AG04449 (cell line): Measurements from ENCODE around the gene TTYH1.
A peak's percentile ranks its signal among the peaks of the same experiment; 100 is the strongest.
"Not testable (repeated sequence)": the region's sequence is repeated elsewhere in the genome, so short reads cannot be mapped to it uniquely, and the experiment has no call there.

Experiments
- CTCF ChIA-PET: fragments of 350-600 bp; formaldehyde crosslinking; extraction: SDS; loops from one replicate; lab custom pipeline; 2021; ENCODE audit warnings: antibody characterized with exemption; lab: Yijun Ruan, JAX
- POLR2A ChIA-PET: fragments of 400-600, 350-600 bp; formaldehyde crosslinking; extraction: SDS; loops from one replicate; lab custom pipeline; 2020; ENCODE audit warnings: antibody characterized with exemption, inconsistent platforms; lab: Yijun Ruan, JAX
- DNase-seq: peaks from one replicate; pipeline ENCODE4 v3.0.0-alpha.2; 2010; ENCODE audit warnings: low read depth, low spot score
- H3K4me3 ChIP-seq: 2 replicates; pipeline ENCODE4 v1.5.1; 2011; ENCODE audit warnings: low read depth, mild to moderate bottlenecking, control low read depth, low read length
- TF ChIP-seq, protein P1 (sequence below): IDR thresholded peaks from one replicate; pipeline ENCODE4 v1.5.1; 2011; ENCODE audit warnings: mild to moderate bottlenecking, moderate library complexity, low read length, control low read depth, inconsistent platforms; ENCODE audit not compliant: insufficient read depth; ENCODE audit errors: missing control alignments

TTYH1 gene

GRCh38 chr19:54463531-54464043 lies 48.3 kb downstream of the TTYH1 start, which contains the start of gene LENG9:
Gene LENG9, minus strand, starts transcription at chr19:54463778. Its CDS starts 252 bp downstream, at chr19:54463526.
- DNase-seq, result peak; percentile 91
- CTCF ChIA-PET, result no interaction called here
- TF ChIP-seq, protein P1, sequence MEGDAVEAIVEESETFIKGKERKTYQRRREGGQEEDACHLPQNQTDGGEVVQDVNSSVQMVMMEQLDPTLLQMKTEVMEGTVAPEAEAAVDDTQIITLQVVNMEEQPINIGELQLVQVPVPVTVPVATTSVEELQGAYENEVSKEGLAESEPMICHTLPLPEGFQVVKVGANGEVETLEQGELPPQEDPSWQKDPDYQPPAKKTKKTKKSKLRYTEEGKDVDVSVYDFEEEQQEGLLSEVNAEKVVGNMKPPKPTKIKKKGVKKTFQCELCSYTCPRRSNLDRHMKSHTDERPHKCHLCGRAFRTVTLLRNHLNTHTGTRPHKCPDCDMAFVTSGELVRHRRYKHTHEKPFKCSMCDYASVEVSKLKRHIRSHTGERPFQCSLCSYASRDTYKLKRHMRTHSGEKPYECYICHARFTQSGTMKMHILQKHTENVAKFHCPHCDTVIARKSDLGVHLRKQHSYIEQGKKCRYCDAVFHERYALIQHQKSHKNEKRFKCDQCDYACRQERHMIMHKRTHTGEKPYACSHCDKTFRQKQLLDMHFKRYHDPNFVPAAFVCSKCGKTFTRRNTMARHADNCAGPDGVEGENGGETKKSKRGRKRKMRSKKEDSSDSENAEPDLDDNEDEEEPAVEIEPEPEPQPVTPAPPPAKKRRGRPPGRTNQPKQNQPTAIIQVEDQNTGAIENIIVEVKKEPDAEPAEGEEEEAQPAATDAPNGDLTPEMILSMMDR, result no peak
- POLR2A ChIA-PET, result interaction anchor here (0.6 to 3.4 kb wide), 6 partner anchors 9 to 1109 kb away, joined by 3 to 49 read pairs (median 14); partner anchors contain the start of genes CDC42EP5 and LENG8
- H3K4me3 ChIP-seq, result peak within 1 kb of the TSS; percentile 63

- DNase-seq, result no peak
- CTCF ChIA-PET, result no interaction called here
- TF ChIP-seq, protein P1, result no peak
- H3K4me3 ChIP-seq, result peak overlapping the region; percentile 63
- POLR2A ChIA-PET, result interaction anchor here (0.6 to 3.4 kb wide), 6 partner anchors 9 to 1108 kb away, joined by 3 to 49 read pairs (median 14); partner anchors contain the start of genes CDC42EP5 and LENG8
These were observed 48.9 kb downstream of the TTYH1 start for GRCh38 chr19:54464044-54464629.

GRCh38 chr19:54464630-54465425 lies 49.6 kb downstream of the TTYH1 start:
- H3K4me3 ChIP-seq, result peak overlapping the region; percentile 63
- DNase-seq, result no peak
- TF ChIP-seq, protein P1, result no peak
- POLR2A ChIA-PET, result no interaction called here
- CTCF ChIA-PET, result no interaction called here

- no peak overlapping the region for H3K4me3 ChIP-seq
- ChIA-PET CTCF (no interaction called here), POLR2A (no interaction called here)
- DNase-seq, result no peak
- TF ChIP-seq, protein P1, result no peak
These were observed 50.3 kb downstream of the TTYH1 start for GRCh38 chr19:54465426-54466109.

DNA sequence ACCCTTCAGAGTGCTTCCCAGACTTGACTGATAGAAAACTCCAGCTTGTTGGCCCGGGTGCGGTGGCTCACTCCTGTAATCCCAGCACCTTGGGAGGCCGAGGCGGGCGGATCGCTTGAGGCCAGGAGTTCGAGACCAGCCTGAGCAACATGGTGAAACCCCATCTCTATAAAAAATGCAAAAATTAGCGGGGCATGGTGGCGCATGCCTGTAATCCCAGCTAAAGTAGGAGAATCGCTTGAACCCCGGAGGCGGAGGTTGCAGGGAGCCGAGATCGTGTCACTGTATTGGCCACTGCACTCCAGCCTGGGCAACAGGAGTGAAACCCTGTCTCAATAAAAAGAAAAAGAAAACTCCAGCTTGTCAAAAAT lies 50.8 kb downstream of the TTYH1 start:
- POLR2A ChIA-PET, CTCF ChIA-PET: not testable (repeated sequence)

DNA sequence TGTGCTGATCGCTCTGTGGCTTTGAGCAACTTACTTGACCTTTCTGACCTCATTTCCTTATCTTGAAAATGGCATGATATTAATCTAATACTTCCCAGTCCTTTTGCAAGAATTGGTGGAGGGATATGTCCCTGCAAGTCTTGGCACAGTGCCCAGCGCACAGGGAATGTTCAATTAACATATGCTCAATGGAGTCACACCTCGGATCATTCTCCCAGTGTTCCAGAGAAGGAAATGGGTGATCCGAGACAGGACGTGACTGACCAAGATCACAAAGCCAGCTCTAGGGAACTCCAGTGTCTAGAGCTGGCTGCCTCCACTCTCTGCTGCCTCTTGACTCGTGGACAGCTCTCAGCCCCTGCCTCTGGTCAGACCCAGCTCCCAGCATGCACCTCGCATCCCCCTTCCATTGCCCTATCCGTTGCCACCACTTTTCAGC lies 54.3 kb downstream of the TTYH1 start:
- TF ChIP-seq, protein P1, result no peak
- no peak overlapping the region for H3K4me3 ChIP-seq
- CTCF ChIA-PET, result interaction anchor here (0.9 to 1.3 kb wide), 2 partner anchors 10 to 619 kb away, joined by 3 read pairs; no protein-coding TSS in a partner anchor
- no peak for DNase-seq
- POLR2A ChIA-PET, result no interaction called here

More for the DNA sequence above, 50.8 kb downstream of the TTYH1 start:
- not testable (repeated sequence) for H3K4me3 ChIP-seq, DNase-seq
